Central memory CD8-positive, alpha-beta T cell (primary cell): ENCODE measurements around the gene ZNF853.

ENCODE experiments used
- ATAC-seq: fragments of 150-1000 bp; cut with Tn5 transposase; replicated peaks from 2 replicates; pipeline ENCODE4 v1.10.0; 2022; ENCODE audit warnings: mild to moderate bottlenecking, moderate FRiP score, moderate number of reproducible peaks; ENCODE audit not compliant: poor library complexity, severe bottlenecking; ENCODE audit errors: extremely low read depth
- DNase-seq, 2 donors: peaks; one replicate each; pipeline ENCODE4 v3.0.0; 2021; ENCODE audit warnings: low spot score in 2 of 2
- H3K27ac Mint-ChIP-seq: one replicate; pipeline ENCODE4 v1.8.0; 2022; ENCODE audit warnings: low read depth, mild to moderate bottlenecking, moderate library complexity, mixed read lengths
- H3K27me3 Mint-ChIP-seq: one replicate; pipeline ENCODE4 v1.8.0; 2022; ENCODE audit warnings: mixed read lengths
- H3K36me3 Mint-ChIP-seq: one replicate; pipeline ENCODE4 v1.8.0; 2022; ENCODE audit warnings: mild to moderate bottlenecking, moderate library complexity, mixed read lengths; ENCODE audit not compliant: insufficient read depth
- H3K4me1 Mint-ChIP-seq: one replicate; pipeline ENCODE4 v1.8.0; 2022; ENCODE audit warnings: mixed read lengths
- H3K4me3 Mint-ChIP-seq: one replicate; pipeline ENCODE4 v1.8.0; 2022; ENCODE audit warnings: mild to moderate bottlenecking, moderate library complexity, mixed read lengths
- H3K9me3 Mint-ChIP-seq: one replicate; pipeline ENCODE4 v1.8.0; 2022; ENCODE audit warnings: mixed read lengths

ZNF853 gene

GRCh38 chr7:6613706-6614105 is 1.7 kb upstream of the ZNF853 start:
- H3K9me3 Mint-ChIP-seq: no peaks in the 10 kb centered on the region
- no peaks in the 10 kb centered on the region for H3K27me3 Mint-ChIP-seq
- no peak for ATAC-seq
- peaks cover 23% of the 10 kb centered on the region for H3K4me1 Mint-ChIP-seq
- no peak for DNase-seq
- H3K27ac Mint-ChIP-seq: no peak overlapping the region
- no peak overlapping the region for H3K4me3 Mint-ChIP-seq
- H3K36me3 Mint-ChIP-seq: peaks cover 5% of the 10 kb centered on the region

DNA sequence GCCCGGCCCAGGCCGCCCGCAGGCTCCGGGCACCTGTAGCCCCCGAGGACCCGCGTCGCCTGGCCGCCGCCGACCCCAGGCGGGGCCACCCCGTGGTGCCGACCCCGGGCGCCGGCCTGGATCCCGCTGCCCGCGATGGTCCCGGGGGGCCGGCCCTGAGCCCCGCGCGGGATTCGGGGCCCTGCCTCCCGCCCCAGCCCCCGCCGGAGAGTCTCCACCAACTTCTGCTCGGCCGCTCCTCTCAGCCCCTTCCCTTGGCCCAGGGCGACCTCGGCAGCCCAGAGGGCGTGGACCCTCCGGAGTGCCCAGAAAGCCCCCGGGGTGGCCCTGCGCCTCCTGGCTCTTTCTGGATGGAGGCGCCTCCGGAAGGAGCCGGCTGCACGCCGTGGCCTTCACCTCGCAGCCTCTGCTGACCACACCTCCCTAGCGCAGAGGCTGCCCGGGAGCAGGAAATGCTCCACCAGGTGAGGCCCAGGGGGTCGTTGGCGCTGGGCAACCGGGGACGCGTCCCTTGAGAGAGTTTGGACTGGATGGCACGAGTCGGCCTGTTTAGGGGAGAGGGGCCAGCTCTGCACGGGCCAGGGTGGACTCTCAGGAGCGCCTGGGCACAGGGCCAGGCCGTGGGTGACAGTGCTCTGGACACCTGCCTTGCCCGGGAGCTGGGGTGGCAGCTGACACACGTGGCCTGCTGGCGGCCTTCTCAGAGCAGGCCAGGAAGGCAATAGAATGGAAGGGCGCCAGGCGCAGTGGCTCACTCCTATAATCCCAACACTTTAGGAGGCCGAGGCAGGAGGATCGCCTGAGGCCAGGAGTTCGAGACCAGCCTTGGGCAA is 529 bp downstream of the ZNF853 start:
- no peak for ATAC-seq
- Mint-ChIP-seq H3K9me3 (no peaks in the 10 kb centered on the region), H3K27ac (peak overlapping the region; percentile 76), H3K36me3 (peaks cover 2% of the 10 kb centered on the region), H3K4me3 (peak overlapping the region; percentile 72), H3K27me3 (no peaks in the 10 kb centered on the region), H3K4me1 (peaks cover 44% of the 10 kb centered on the region)
- no peak for DNase-seq

DNA sequence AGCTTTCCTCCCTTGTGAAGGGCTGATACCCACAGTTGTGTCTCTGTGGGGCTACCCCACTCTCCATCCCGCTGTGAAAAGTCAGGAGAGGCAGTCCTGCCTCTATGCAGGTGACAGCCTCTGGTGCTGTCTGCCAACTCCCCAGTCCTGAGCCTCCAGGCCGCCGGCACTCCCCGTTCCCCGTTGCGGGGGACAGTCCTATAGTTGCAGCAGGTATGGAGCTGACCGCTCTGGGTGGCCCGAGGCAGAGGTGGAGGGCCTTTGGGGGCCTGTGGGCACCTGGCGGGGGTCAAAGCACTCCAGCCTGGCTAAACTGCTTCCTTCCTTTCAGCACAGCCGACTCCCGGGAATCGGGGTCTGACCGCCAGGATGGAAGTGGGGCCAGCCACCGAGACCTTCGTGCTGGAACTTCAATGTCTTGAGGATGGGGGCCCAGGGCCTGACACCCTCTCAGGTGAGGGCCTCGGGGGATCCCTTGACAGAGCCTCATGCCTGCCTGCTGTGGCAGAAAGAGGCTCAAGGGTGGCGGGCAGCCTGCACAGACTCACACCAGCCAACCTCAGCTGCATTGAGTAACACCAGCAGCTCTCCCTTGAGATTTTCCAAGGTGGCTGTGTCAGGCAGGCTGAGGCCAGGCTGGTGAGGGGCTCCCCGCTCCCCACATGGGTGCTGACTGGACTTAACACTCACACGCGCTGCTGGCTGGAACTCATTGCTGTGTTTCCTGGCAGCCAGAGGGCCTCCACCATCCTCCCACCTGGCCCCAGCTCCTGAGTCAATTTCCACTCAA is 1.6 kb downstream of the ZNF853 start:
- H3K36me3 Mint-ChIP-seq: peaks cover 5% of the 10 kb centered on the region
- no peaks in the 10 kb centered on the region for H3K9me3 Mint-ChIP-seq
- no peaks in the 10 kb centered on the region for H3K27me3 Mint-ChIP-seq
- no peak for DNase-seq
- no peak for ATAC-seq
- peaks cover 48% of the 10 kb centered on the region for H3K4me1 Mint-ChIP-seq
- peak overlapping the region; percentile 22 for H3K27ac Mint-ChIP-seq
- H3K4me3 Mint-ChIP-seq: peak overlapping the region; percentile 72

DNA sequence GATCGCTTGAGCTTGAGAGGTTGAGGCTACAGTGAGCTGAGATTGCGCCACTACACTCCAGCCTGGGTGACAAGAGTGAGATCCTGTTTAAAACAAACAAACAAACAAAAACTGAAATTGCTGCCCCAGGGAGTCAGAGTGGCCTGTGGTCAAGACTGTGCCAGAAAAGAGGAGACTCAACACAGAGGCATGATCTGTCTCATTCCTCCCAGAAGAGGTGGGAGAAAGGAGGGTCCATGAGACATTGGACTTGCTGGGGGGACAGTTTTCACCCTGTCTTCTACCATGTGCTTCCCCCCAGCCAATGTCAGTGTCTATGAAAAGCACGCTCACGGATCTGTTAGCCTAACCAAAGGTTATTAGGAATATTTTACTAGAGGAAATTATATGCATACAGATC is 3.2 kb downstream of the ZNF853 start:
- no peaks in the 10 kb centered on the region for H3K27me3 Mint-ChIP-seq
- ATAC-seq (no peak), DNase-seq (no peak)
- H3K36me3 Mint-ChIP-seq: peaks cover 5% of the 10 kb centered on the region
- H3K4me1 Mint-ChIP-seq: peaks cover 50% of the 10 kb centered on the region
- no peaks in the 10 kb centered on the region for H3K9me3 Mint-ChIP-seq
- peak overlapping the region; percentile 27 for H3K4me3 Mint-ChIP-seq
- H3K27ac Mint-ChIP-seq: peak overlapping the region; percentile 22

DNA sequence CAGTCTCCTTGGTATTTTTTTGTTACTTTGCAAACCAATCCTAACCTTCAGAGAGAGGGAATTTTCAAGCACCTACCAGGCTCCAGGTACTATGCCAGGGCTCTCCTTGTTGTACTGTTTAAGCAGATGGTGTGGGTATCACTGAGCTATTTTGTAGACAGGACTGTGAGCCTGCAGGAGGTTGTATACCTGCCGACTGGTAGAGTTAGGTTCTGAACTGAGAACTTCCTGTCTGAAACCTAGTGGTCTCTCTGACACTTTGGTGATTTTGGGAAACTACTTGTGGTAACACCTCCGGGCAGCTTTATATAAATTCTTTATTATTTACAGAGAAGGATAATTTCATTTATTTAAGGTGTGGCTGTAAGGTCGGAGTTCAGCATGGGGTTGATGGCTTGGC is 4.6 kb downstream of the ZNF853 start:
- Mint-ChIP-seq H3K4me3 (peak overlapping the region; percentile 70), H3K27ac (peak overlapping the region; percentile 92), H3K36me3 (peaks cover 3% of the 10 kb centered on the region), H3K9me3 (no peaks in the 10 kb centered on the region), H3K4me1 (peaks cover 54% of the 10 kb centered on the region), H3K27me3 (no peaks in the 10 kb centered on the region)
- DNase-seq: no peak
- peak; percentile 46 for ATAC-seq

- Mint-ChIP-seq H3K4me1 (peaks cover 54% of the 10 kb centered on the region), H3K36me3 (peaks cover 3% of the 10 kb centered on the region), H3K9me3 (no peaks in the 10 kb centered on the region), H3K27me3 (no peaks in the 10 kb centered on the region), H3K27ac (peak overlapping the region; percentile 92), H3K4me3 (peak overlapping the region; percentile 70)
- DNase-seq (peak in 1 of 2 donors; percentile 22), ATAC-seq (peak; percentile 34)
Observed at GRCh38 chr7:6621195-6622133, 6.1 kb downstream of the ZNF853 start.

DNA sequence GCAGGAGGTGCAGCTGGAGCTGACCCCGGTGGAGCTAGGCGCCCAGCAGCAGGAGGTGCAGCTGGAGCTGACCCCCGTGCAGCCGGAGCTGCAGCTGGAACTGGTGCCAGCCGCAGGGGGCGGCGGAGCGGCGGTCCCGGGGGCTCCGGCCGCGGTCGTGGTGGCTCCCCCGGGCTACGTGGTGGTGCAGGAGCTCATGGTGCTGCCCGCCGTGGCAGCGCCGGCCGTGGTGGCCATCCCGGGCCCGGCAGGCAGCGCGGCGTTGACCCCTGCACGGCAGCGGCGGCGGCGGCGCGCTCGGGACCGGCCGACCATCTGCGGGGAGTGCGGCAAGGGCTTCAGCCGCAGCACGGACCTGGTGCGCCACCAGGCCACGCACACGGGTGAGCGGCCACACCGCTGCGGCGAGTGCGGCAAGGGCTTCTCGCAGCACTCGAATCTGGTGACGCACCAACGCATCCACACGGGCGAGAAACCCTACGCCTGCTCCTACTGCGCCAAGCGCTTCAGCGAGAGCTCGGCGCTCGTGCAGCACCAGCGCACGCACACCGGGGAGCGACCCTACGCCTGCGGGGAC is 6.8 kb downstream of the ZNF853 start:
- Mint-ChIP-seq H3K9me3 (no peaks in the 10 kb centered on the region), H3K4me3 (peak overlapping the region; percentile 70), H3K4me1 (peaks cover 54% of the 10 kb centered on the region), H3K27ac (no peak overlapping the region), H3K36me3 (peaks cover 3% of the 10 kb centered on the region), H3K27me3 (no peaks in the 10 kb centered on the region)
- ATAC-seq (no peak), DNase-seq (no peak)

DNA sequence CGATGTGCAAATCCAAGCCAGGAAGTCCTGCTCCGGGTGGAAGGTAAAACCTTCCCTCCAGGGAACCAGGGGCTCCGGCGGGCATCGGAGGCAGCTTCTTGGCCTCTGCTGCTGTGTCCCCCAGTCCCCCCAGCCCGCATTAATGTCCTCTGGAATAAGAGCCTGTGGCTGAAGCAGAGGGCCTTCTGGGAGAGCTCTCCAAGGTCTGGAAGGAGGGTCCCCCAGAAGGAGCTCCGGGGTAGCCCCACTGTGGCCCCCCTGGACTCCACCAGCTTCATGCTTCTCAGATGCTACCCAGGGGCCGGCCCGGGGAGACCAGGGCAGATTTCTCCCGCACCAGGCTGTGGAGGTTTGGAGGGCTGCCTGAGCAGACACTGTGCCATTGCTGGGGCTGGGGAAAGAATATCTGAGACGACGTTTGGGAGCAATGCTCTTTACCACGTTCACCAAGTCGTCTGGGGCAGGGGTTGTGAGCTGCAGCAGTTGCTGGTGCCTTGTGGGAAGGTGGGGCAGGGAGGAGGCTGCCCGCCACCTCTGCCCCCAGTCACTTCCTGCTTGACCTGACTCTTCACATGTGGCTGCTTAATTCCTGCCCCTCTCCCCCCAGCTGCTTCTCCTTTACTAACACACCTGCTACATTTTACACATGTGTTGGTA is 8.3 kb downstream of the ZNF853 start:
- Mint-ChIP-seq H3K27me3 (no peaks in the 10 kb centered on the region), H3K4me3 (peak overlapping the region; percentile 79)

GRCh38 chr7:6624246-6624611 is 8.8 kb downstream of the ZNF853 start:
- H3K4me1 Mint-ChIP-seq: peaks cover 43% of the 10 kb centered on the region
- H3K27ac Mint-ChIP-seq: peak overlapping the region; percentile 94
- DNase-seq: no peak
- no peaks in the 10 kb centered on the region for H3K9me3 Mint-ChIP-seq
- peak overlapping the region; percentile 79 for H3K4me3 Mint-ChIP-seq
- peaks cover 3% of the 10 kb centered on the region for H3K36me3 Mint-ChIP-seq
- no peaks in the 10 kb centered on the region for H3K27me3 Mint-ChIP-seq
- no peak for ATAC-seq

More for the DNA sequence above, 8.3 kb downstream of the ZNF853 start:
- Mint-ChIP-seq H3K4me1 (peaks cover 48% of the 10 kb centered on the region), H3K36me3 (peaks cover 3% of the 10 kb centered on the region), H3K27ac (peak overlapping the region; percentile 94), H3K9me3 (no peaks in the 10 kb centered on the region)
- ATAC-seq: peak; percentile 50
- DNase-seq: no peak

- no peaks in the 10 kb centered on the region for H3K9me3 Mint-ChIP-seq
- no peak for ATAC-seq
- no peaks in the 10 kb centered on the region for H3K27me3 Mint-ChIP-seq
- peaks cover 17% of the 10 kb centered on the region for H3K4me1 Mint-ChIP-seq
- H3K27ac Mint-ChIP-seq: peak overlapping the region; percentile 19
- no peak overlapping the region for H3K4me3 Mint-ChIP-seq
- no peak for DNase-seq
- no peaks in the 10 kb centered on the region for H3K36me3 Mint-ChIP-seq
Observed at GRCh38 chr7:6628045-6628444, 12.6 kb downstream of the ZNF853 start.

GRCh38 chr7:6630007-6630849 is 14.8 kb downstream of the ZNF853 start:
- Mint-ChIP-seq H3K4me1 (peaks cover 6% of the 10 kb centered on the region), H3K36me3 (no peaks in the 10 kb centered on the region), H3K27ac (no peak overlapping the region), H3K27me3 (no peaks in the 10 kb centered on the region), H3K9me3 (no peaks in the 10 kb centered on the region), H3K4me3 (no peak overlapping the region)
- ATAC-seq (no peak), DNase-seq (no peak)
